Neural cell (in vitro differentiated cells): ENCODE measurements around the gene TEX54. TPM values are rescaled to one million over a fixed set of nuclear protein-coding genes. Genes with fewer than 3 reads are reported as not detected.

Source experiments
- H2AFZ ChIP-seq: fragments of 200-600, 300-800 bp; sonication (generic), shearing (Covaris generic); 2 replicates; pipeline ENCODE4 v1.6.0; 2014; ENCODE audit warnings: low read depth, mild to moderate bottlenecking, antibody characterized with exemption, low read length, moderate library complexity
- H3F3A ChIP-seq: fragments of 200-600 bp; shearing (Covaris generic); 2 replicates; pipeline ENCODE4 v1.6.1; 2016; ENCODE audit warnings: mild to moderate bottlenecking, moderate library complexity, mixed read lengths, antibody characterized with exemption, low read length; ENCODE audit not compliant: insufficient read depth, poor library complexity, severe bottlenecking
- H3K27ac ChIP-seq: fragments of 200-600, 300-800 bp; sonication (generic), shearing (Covaris generic); 2 replicates; pipeline ENCODE4 v1.5.1; 2014; ENCODE audit warnings: mild to moderate bottlenecking, low read length, moderate library complexity
- H3K27me3 ChIP-seq: fragments of 300-800, 200-600 bp; sonication (generic), shearing (Covaris generic); 2 replicates; pipeline ENCODE4 v1.6.0; 2014; ENCODE audit warnings: mild to moderate bottlenecking, low read depth, low read length, moderate library complexity; ENCODE audit not compliant: insufficient read depth
- H3K36me3 ChIP-seq: fragments of 300-800, 200-600 bp; sonication (generic), shearing (Covaris generic); 2 replicates; pipeline ENCODE4 v1.5.1; 2014; ENCODE audit warnings: mild to moderate bottlenecking, antibody characterized with exemption, low read length, moderate library complexity; ENCODE audit not compliant: insufficient read depth
- H3K4me2 ChIP-seq: fragments of 300-800, 200-600 bp; sonication (generic), shearing (Covaris generic); 2 replicates; pipeline ENCODE4 v1.6.0; 2014; ENCODE audit warnings: mild to moderate bottlenecking, low read length
- H3K4me3 ChIP-seq: fragments of 300-800, 200-600 bp; sonication (generic), shearing (Covaris generic); 2 replicates; pipeline ENCODE4 v1.5.1; 2014; ENCODE audit warnings: mild to moderate bottlenecking, low read length, moderate library complexity
- H3K79me2 ChIP-seq: fragments of 200-600 bp; shearing (Covaris generic); replicated peaks from 2 replicates; pipeline ENCODE4 v1.6.0; 2014; ENCODE audit warnings: mild to moderate bottlenecking, low read length, moderate library complexity; ENCODE audit not compliant: insufficient read depth
- H3K9ac ChIP-seq: fragments of 300-800, 200-600 bp; sonication (generic), shearing (Covaris generic); 2 replicates; pipeline ENCODE4 v1.6.1; 2016; ENCODE audit warnings: mild to moderate bottlenecking, low read length, mixed read lengths
- H3K9me2 ChIP-seq: fragments of 200-600 bp; shearing (Covaris generic); 2 replicates; pipeline ENCODE4 v1.6.1; 2016; ENCODE audit warnings: mild to moderate bottlenecking, low read length, mixed read lengths; ENCODE audit not compliant: insufficient read depth
- H3K9me3 ChIP-seq: fragments of 200-600, 300-800 bp; sonication (generic), shearing (Covaris generic); 2 replicates; pipeline ENCODE4 v1.6.1; 2016; ENCODE audit warnings: mild to moderate bottlenecking, mixed run types, low read length, moderate library complexity, mixed read lengths
- H4K20me1 ChIP-seq: fragments of 200-600 bp; shearing (Covaris generic); 2 replicates; pipeline ENCODE4 v1.6.1; 2016; ENCODE audit warnings: mild to moderate bottlenecking, mixed run types; ENCODE audit not compliant: insufficient read depth
- EP300 ChIP-seq: fragments of 450-650 bp; conservative IDR thresholded peaks from 2 replicates; pipeline ENCODE4 v1.6.1; 2014; ENCODE audit warnings: antibody characterized with exemption, mild to moderate bottlenecking, moderate library complexity; ENCODE audit not compliant: poor library complexity, severe bottlenecking
- EZH2 ChIP-seq: fragments of 200-600, 300-800 bp; shearing (Covaris generic), sonication (generic); IDR thresholded peaks from 2 replicates; pipeline ENCODE4 v1.6.1; 2014; ENCODE audit warnings: antibody characterized with exemption, low read length, borderline replicate concordance, mild to moderate bottlenecking; ENCODE audit not compliant: insufficient read depth, poor library complexity, severe bottlenecking
- MXI1 ChIP-seq: fragments of 450-650 bp; conservative IDR thresholded peaks from 2 replicates; pipeline ENCODE4 v1.6.1; 2014; ENCODE audit warnings: antibody characterized with exemption, mild to moderate bottlenecking; ENCODE audit not compliant: poor library complexity, severe bottlenecking
- POLR2AphosphoS5 ChIP-seq: IDR thresholded peaks from 2 replicates; pipeline ENCODE4 v1.6.1; 2012
- RAD21 ChIP-seq: fragments of 450-650 bp; conservative IDR thresholded peaks from 2 replicates; pipeline ENCODE4 v1.6.1; 2014; ENCODE audit warnings: antibody characterized with exemption, mild to moderate bottlenecking, moderate library complexity
- SMC3 ChIP-seq: fragments of 450-650 bp; conservative IDR thresholded peaks from 2 replicates; pipeline ENCODE4 v1.6.1; 2014; ENCODE audit warnings: antibody characterized with exemption, mild to moderate bottlenecking, moderate library complexity; ENCODE audit not compliant: poor library complexity
- TAF1 ChIP-seq: IDR thresholded peaks from 2 replicates; pipeline ENCODE4 v1.6.1; 2012; ENCODE audit warnings: low read depth
- polyA plus RNA-seq: library from polyadenylated mRNA; depleted of rRNA; stranded (reverse); fragments of >200 nt; gene quantifications from 2 replicates; pipeline ENCODE4 v1.2.3, GENCODE V29; 2014
- TF ChIP-seq, protein P1 (sequence below): IDR thresholded peaks from 2 replicates; pipeline ENCODE4 v1.6.1; 2012; ENCODE audit warnings: borderline replicate concordance
- TF ChIP-seq, protein P2 (sequence below): fragments of 450-650 bp; IDR thresholded peaks from 2 replicates; pipeline ENCODE4 v1.5.1; 2014; ENCODE audit warnings: antibody characterized with exemption, mild to moderate bottlenecking, moderate library complexity; ENCODE audit not compliant: poor library complexity, severe bottlenecking

Gene TEX54
- polyA plus RNA-seq, 1 donor from 2014 or later = not detected

DNA sequence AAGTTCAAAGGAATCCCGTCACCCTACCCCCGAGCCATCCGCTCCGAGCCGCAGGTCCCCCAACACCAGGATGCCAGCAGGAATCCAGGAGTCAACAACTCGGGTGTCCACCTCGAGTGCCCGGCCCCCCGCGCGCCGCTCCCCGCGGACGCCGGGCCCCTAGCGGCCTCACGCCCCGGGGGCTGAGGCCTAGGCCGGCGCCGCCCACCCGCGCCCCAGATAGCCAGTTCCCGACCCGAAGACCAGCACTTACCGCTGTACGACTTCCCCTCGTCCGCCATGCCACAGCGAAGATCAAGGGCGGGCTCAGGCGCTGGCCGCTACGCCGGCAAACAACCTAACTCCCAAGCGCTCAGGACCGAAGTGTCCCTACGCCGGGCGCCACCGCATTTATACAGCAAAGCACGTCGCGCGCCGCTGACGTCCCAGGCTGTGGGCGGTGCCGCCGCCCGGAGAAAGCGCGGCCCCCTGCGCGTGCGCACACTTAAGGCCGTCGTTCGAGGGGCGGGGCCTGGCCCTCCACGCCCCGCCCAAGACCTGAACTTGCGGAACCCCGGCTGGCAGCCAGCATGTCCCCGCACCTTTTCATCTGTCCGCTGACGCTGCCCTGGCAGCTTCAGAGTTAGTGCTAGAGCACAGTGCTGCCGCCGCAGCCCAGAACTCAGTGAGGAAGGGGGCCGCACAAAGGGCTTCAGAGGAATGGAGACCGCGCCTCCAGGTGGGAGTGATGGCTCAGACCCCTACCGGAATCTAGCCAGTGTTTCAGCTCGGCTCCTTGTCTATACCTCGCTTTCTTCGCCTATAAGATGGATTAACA is 27.4 kb downstream of the TEX54 start, which contains the start of gene NXF1:
NXF1 (minus strand) TSS at position 365 of the 817 bp plus-strand sequence; CDS start at position 281, 84 bp downstream.
- H3K4me2 ChIP-seq = peak within 1 kb of the TSS; percentile 98
- peak within 1 kb of the TSS; percentile 89 for H3K4me3 ChIP-seq
- TF ChIP-seq SMC3 (peak; percentile 51), EP300 (peak; percentile 50), RAD21 (peak; percentile 30), MXI1 (peak; percentile 92), POLR2AphosphoS5 (peak; percentile 99), TAF1 (peak; percentile 96), EZH2 (no peak)
- TF ChIP-seq, protein P1, sequence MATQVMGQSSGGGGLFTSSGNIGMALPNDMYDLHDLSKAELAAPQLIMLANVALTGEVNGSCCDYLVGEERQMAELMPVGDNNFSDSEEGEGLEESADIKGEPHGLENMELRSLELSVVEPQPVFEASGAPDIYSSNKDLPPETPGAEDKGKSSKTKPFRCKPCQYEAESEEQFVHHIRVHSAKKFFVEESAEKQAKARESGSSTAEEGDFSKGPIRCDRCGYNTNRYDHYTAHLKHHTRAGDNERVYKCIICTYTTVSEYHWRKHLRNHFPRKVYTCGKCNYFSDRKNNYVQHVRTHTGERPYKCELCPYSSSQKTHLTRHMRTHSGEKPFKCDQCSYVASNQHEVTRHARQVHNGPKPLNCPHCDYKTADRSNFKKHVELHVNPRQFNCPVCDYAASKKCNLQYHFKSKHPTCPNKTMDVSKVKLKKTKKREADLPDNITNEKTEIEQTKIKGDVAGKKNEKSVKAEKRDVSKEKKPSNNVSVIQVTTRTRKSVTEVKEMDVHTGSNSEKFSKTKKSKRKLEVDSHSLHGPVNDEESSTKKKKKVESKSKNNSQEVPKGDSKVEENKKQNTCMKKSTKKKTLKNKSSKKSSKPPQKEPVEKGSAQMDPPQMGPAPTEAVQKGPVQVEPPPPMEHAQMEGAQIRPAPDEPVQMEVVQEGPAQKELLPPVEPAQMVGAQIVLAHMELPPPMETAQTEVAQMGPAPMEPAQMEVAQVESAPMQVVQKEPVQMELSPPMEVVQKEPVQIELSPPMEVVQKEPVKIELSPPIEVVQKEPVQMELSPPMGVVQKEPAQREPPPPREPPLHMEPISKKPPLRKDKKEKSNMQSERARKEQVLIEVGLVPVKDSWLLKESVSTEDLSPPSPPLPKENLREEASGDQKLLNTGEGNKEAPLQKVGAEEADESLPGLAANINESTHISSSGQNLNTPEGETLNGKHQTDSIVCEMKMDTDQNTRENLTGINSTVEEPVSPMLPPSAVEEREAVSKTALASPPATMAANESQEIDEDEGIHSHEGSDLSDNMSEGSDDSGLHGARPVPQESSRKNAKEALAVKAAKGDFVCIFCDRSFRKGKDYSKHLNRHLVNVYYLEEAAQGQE = peak; percentile 77
- TF ChIP-seq, protein P2, sequence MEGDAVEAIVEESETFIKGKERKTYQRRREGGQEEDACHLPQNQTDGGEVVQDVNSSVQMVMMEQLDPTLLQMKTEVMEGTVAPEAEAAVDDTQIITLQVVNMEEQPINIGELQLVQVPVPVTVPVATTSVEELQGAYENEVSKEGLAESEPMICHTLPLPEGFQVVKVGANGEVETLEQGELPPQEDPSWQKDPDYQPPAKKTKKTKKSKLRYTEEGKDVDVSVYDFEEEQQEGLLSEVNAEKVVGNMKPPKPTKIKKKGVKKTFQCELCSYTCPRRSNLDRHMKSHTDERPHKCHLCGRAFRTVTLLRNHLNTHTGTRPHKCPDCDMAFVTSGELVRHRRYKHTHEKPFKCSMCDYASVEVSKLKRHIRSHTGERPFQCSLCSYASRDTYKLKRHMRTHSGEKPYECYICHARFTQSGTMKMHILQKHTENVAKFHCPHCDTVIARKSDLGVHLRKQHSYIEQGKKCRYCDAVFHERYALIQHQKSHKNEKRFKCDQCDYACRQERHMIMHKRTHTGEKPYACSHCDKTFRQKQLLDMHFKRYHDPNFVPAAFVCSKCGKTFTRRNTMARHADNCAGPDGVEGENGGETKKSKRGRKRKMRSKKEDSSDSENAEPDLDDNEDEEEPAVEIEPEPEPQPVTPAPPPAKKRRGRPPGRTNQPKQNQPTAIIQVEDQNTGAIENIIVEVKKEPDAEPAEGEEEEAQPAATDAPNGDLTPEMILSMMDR = peak; percentile 63
- no peaks in the 10 kb centered on the region for H3K27me3 ChIP-seq
- no peaks in the 10 kb centered on the region for H3K9me3 ChIP-seq
- peaks cover 23% of the 10 kb centered on the region for H3K79me2 ChIP-seq
- H3F3A ChIP-seq = no peaks in the 10 kb centered on the region
- H3K9me2 ChIP-seq = no peaks in the 10 kb centered on the region
- peak within 1 kb of the TSS; percentile 84 for H3K9ac ChIP-seq
- peak within 1 kb of the TSS; percentile 79 for H2AFZ ChIP-seq
- H3K27ac ChIP-seq = peak within 1 kb of the TSS; percentile 89
- H3K36me3 ChIP-seq = no peaks in the 10 kb centered on the region
- H4K20me1 ChIP-seq = peaks cover 6% of the 10 kb centered on the region

DNA sequence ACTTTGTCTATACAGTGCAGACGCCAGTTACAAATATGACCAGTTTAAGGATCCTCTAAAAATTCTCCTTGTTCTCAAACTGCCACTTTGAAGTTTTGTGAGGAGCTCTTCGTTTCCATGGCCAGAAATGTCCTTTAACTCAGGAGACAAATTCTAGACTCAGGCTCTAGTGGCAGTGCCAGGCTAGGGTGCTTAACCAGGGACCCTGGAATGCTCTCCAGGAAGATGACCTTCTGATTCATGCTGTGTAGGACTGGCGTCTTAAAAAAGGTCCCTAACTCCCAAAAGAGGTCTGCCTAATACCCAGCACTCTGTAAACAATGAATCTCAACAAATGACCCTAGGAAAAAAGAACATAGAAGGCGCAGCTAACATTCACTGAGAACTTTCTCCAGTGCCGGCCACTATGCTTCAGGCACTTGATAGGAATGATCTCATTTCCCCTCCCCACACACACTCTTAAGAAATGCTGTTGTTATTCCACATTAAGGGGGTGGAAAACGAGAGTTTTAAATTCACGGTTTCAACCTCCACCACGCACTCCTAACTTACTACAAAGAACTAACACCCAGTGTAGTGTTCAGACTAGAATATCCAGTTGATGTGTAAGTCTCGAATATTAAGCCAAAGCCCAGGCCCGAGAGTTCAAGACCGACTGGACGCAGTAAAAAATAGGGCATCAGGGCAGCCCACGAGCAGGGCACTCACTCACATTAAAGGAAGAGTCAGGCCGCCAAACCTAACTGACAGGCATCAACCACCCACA is 28.1 kb downstream of the TEX54 start:
- H3K27ac ChIP-seq = peak overlapping the region; percentile 89
- no peak overlapping the region for H2AFZ ChIP-seq
- H3F3A ChIP-seq = no peaks in the 10 kb centered on the region
- H3K36me3 ChIP-seq = no peaks in the 10 kb centered on the region
- no peaks in the 10 kb centered on the region for H3K9me2 ChIP-seq
- H4K20me1 ChIP-seq = peaks cover 6% of the 10 kb centered on the region
- H3K9me3 ChIP-seq = no peaks in the 10 kb centered on the region
- peaks cover 23% of the 10 kb centered on the region for H3K79me2 ChIP-seq
- TF ChIP-seq, protein P1 = no peak
- TF ChIP-seq RAD21 (no peak), MXI1 (no peak), EP300 (no peak), SMC3 (no peak), TAF1 (no peak), POLR2AphosphoS5 (no peak), EZH2 (no peak)
- TF ChIP-seq, protein P2 = no peak
- peak overlapping the region; percentile 91 for H3K4me2 ChIP-seq
- H3K4me3 ChIP-seq = peak overlapping the region; percentile 89
- no peaks in the 10 kb centered on the region for H3K27me3 ChIP-seq
- peak overlapping the region; percentile 84 for H3K9ac ChIP-seq
